ENCODE results near the gene ZP1. TPM values are rescaled to one million over a fixed set of nuclear protein-coding genes. Genes with fewer than 3 reads are reported as not detected.

The ZP1 gene
- total and polyA plus RNA-seq, 2 of the 13 experiments (the other 11 are each of a cell fraction or from before 2014, with no cell fraction given) = 0.16 TPM; not detected in 1

DNA sequence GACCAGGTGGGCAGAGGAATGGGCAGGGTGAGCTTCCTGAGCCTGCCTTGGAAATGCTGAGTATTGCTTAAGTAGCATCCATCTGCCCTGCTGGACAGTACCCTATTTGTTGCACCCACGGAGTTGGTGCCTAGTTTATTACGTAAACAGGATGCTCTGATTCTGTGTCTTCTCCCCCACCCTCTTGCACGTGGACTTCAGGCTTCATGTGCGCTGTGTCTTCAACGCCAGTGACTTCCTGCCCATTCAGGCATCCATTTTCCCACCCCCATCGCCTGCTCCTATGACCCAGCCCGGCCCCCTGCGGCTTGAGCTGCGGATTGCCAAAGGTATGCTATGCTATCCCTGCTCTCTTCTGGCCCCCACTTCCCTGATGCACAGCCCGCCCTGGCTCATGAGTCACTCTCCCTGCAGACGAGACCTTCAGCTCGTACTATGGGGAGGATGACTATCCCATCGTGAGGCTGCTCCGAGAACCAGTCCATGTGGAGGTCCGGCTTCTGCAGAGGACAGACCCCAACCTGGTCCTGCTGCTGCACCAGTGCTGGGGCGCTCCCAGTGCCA is 5.7 kb downstream of the ZP1 start (continued):
- TF ChIP-seq GZF1 (CRISPR knock-in tag; IDR thresholded peaks at IDR 0.05) = no peak
- no peak for TF ChIP-seq HOXA9 (CRISPR knock-in tag; IDR thresholded peaks at IDR 0.05; ENCODE audit: borderline replicate concordance)

GRCh38 chr11:60873533-60873932 is 6.2 kb downstream of the ZP1 start:
- intact Hi-C loops (cut with micrococcal nuclease; ENCODE audit: unreplicated experiment) = no loop called here
- no peak overlapping the region for H2AFZ ChIP-seq (ENCODE audit: low read length)
- no peaks in the 10 kb centered on the region for H4K20me1 ChIP-seq (ENCODE audit: insufficient read depth, low read length)
- ATAC-seq (no peak), DNase-seq (ENCODE audit: low spot score) (no peak), FAIRE-seq (no peak)
- no peaks in the 10 kb centered on the region for H3K9me3 ChIP-seq (ENCODE audit: low read length)
- ChIA-PET CTCF (ENCODE audit: low intra/inter-chr PET ratio, low total read pairs) (no interaction called here), POLR2A (no interaction called here)
- no peaks in the 10 kb centered on the region; a peak in 1 of 5 replicates for H3K27me3 ChIP-seq (ENCODE audit: control insufficient read depth in 1 of 2, insufficient read depth in 2 of 2, low read length in 2 of 2)
- no peak overlapping the region for H3K4me2 ChIP-seq (ENCODE audit: low read depth, low read length)
- no peak overlapping the region; a peak in 1 of 6 replicates for H3K4me3 ChIP-seq (replicated peaks in 1 of 3; ENCODE audit: insufficient read depth in 1 of 3, low read depth in 2 of 3, low read length in 3 of 3)
- H3K27ac ChIP-seq (ENCODE audit: extremely low read length, insufficient read depth, low read length) = no peak overlapping the region
- BruUV-seq (replicated peaks) = no TSS peak
- H3K36me3 ChIP-seq (replicated peaks in 1 of 2; ENCODE audit: control insufficient read depth in 1 of 2, insufficient read depth in 2 of 2, low read length in 2 of 2) = no peaks in the 10 kb centered on the region
- TF ChIP-seq ZNF10 (CRISPR knock-in tag; IDR thresholded peaks at IDR 0.05; ENCODE audit: borderline replicate concordance, low read depth) (no peak), MBD4 (IDR thresholded peaks at IDR 0.05; ENCODE audit: borderline replicate concordance, low read length) (no peak), ZNF431 (CRISPR knock-in tag; IDR thresholded peaks at IDR 0.05; ENCODE audit: borderline replicate concordance, low read depth) (no peak), ZIK1 (CRISPR knock-in tag; IDR thresholded peaks at IDR 0.05; ENCODE audit: borderline replicate concordance, low read depth) (no peak), GZF1 (CRISPR knock-in tag; IDR thresholded peaks at IDR 0.05) (no peak), NFE2L1 (CRISPR knock-in tag; IDR thresholded peaks at IDR 0.05; ENCODE audit: borderline replicate concordance) (no peak), ZFX (CRISPR knock-in tag; IDR thresholded peaks at IDR 0.05; ENCODE audit: low read depth) (no peak), ASH2L (IDR thresholded peaks at IDR 0.05; ENCODE audit: insufficient read length, low read depth, low read length) (no peak), KLF16 (CRISPR knock-in tag; IDR thresholded peaks at IDR 0.05) (no peak), ZNF180 (CRISPR knock-in tag; IDR thresholded peaks at IDR 0.05; ENCODE audit: borderline replicate concordance, low read depth) (no peak)
- TF ChIP-seq, protein P1, sequence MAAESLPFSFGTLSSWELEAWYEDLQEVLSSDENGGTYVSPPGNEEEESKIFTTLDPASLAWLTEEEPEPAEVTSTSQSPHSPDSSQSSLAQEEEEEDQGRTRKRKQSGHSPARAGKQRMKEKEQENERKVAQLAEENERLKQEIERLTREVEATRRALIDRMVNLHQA (CRISPR knock-in tag; IDR thresholded peaks at IDR 0.05) = no peak
- H3K4me1 ChIP-seq (ENCODE audit: insufficient read depth, low read length) = peaks cover 32% of the 10 kb centered on the region
- in situ Hi-C loops (cut with HindIII; ENCODE audit: extremely low pct_ligation_motif_present, low pct_unique_long_range_greater_than_20kb) = no loop called here
- no peaks in the 10 kb centered on the region for H3K79me2 ChIP-seq (ENCODE audit: insufficient read depth, low read length)
- 75% methylated on average over 11 of the region's 12 CpGs for WGBS (ENCODE audit: low lambda C conversion rate)
- H3K9ac ChIP-seq (ENCODE audit: insufficient read depth, low read depth, low read length) = no peak overlapping the region
